HG02973 (cell line): ENCODE results near the gene SMIM11.
"Not testable (repeated sequence)": the region's sequence is repeated elsewhere in the genome, so short reads cannot be mapped to it uniquely, and the experiment has no call there.

Experiments used
- ATAC-seq: cut with Tn5 transposase; IDR thresholded peaks from one replicate; pipeline ENCODE4 v1.9.1; 2021; ENCODE audit warnings: moderate library complexity; ENCODE audit not compliant: unreplicated experiment

Gene SMIM11

DNA sequence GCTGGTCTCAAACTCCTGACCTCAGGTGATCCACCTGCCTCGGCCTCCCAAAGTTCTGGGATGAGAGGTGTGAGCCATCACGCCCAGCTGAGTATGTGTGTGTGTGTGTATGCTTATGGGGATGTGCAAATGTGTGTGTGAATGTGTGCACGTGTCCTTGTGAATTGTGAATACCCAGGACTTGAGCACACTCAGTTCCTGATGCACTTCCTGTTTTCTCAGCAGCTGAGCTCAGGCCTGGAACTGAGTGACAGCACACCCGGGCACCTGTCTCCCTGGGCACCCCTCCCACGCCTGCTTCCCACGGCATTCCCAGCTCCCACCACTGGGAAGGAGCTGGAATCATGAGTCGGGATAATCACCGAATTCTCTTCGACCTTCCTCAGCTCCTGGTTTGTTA, 32.0 kb downstream of the SMIM11 start:
- not testable (repeated sequence) for ATAC-seq

DNA sequence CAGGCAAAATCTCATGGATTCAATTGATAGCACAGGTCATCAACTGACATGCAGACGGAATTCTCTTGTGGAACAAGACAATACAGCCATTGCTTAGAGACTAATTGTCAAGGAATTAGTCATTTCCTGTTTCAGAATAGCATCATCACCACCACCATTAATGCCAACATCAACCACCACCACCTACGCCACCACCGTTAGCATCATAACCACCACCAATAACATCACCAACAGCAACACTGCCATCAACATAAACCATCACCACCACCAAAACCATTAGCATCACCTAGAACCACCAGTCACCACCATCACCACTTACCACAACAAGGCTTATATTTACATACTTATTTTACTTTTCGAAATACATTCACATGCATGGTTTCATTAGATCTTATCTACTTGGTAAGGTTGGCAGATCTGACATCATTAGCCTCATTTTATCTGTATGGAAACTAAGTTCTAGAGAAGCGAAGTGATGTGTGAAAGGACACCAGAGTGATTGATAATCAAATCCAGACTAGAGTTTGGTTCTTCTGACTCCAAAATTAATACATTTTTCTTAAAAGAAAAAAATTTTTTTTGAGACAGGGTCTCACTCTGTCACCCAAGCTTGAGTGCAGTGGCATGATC, 42.3 kb downstream of the SMIM11 start:
- ATAC-seq: not testable (repeated sequence)

DNA sequence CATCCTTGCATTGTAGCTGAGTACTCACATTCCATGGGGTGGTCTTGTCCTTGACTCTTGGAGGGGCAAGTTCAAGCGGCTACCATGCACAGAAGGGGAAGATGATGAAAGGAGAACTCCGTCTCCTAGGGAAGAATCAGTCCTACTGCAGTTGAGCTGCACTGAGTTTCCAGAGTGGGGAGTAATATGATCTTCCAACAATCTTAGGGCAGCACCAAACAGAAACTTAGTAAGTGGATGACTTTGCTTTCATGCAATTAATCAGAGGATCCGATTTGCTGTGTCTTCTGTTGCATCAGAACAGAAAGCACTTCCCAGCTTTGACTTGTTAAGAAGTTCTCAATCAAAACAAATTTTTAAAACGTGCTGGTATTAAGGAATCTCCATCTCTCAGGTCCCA, 48.5 kb downstream of the SMIM11 start, which contains the start of gene SMIM34:
SMIM34 (minus strand) TSS at position 147 of the 400 bp plus-strand sequence; CDS start at position 35, 112 bp downstream.
- ATAC-seq: not testable (repeated sequence)

DNA sequence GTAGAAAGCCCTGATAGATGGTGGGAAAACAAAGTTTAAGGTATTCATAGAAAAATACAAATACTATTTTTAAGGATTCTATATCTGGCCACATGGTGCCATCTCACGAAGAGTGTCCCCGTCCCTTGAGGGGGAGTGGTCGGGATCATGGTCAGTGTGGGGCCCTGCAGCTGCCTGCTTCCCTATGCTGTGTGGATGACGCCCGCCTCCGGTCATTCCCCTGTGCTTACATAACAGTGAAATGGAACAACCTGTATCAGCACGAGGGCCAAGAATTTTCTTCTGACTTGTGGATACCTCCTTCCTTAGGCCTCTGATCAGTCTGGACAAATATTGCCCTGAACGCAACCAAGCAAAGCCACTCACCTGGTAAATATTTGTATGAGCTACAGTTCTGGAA, 52.0 kb downstream of the SMIM11 start:
- ATAC-seq: not testable (repeated sequence)

DNA sequence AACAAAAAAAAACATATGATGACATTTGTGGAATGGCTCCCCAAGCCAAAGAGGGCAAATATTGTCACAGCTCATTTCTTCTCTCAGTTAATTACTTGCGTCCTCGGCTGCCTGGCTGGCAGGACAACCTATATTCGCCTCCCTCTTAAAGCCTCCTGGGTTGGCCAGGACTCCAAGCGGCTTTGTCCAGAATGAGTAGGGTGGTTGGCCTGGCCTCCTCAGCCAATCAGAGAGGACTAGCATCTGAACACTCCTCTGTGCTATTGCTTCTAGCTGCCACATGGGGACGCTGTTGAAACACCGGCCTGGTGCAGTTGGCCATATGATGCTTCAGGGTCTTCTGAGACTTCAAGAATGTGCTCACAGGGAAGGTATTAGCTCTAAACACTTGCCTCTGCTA, 53.1 kb downstream of the SMIM11 start:
- ATAC-seq: not testable (repeated sequence)

DNA sequence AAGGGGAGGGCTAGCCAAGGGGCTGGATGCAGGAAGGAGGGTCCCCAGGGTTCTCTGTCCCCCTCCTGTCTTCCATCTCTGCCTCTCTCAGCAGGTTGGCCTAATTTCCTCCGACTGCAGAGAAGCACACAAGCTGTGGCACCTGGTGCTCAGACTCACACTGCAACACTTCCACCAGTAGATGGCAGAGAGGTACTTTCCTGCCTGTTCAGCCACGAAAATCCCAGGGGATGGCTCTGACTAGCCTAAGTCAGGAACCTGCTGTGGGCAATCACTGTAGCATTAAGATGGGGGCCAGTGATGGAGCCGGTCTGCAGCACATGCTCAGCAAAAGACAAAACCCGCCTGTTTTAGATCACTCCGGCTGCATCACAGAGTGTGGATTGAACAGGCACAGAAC, 54.4 kb downstream of the SMIM11 start:
- not testable (repeated sequence) for ATAC-seq
